MG63 (cell line): Measurements from ENCODE around the gene NAALADL2. TPM values are rescaled to one million over a fixed set of nuclear protein-coding genes. Genes with fewer than 3 reads are reported as not detected.
A peak's percentile ranks its signal among the peaks of the same experiment; 100 is the strongest.
"Not testable (repeated sequence)": the region's sequence is repeated elsewhere in the genome, so short reads cannot be mapped to it uniquely, and the experiment has no call there.

Experiments
- DNase-seq: peaks from one replicate; pipeline ENCODE4 v3.0.0-alpha.2; 2020
- H3K27me3 ChIP-seq: fragments of 250-450 bp; sonication (Bioruptor Pico); 2 replicates; pipeline ENCODE4 v1.5.1; 2020; ENCODE audit warnings: mild to moderate bottlenecking, moderate library complexity
- H3K36me3 ChIP-seq: fragments of 250-450 bp; sonication (Bioruptor Pico); 2 replicates; pipeline ENCODE4 v1.5.1; 2020; ENCODE audit warnings: mild to moderate bottlenecking, moderate library complexity
- H3K4me3 ChIP-seq: fragments of 250-450 bp; sonication (Bioruptor Pico); 2 replicates; pipeline ENCODE4 v1.5.1; 2020; ENCODE audit warnings: mild to moderate bottlenecking, moderate library complexity
- H3K9me3 ChIP-seq: fragments of 250-450 bp; sonication (Bioruptor Pico); 2 replicates; pipeline ENCODE4 v1.5.1; 2020; ENCODE audit warnings: mild to moderate bottlenecking, moderate library complexity
- total RNA-seq: library from RNA; depleted of rRNA; stranded (reverse); fragments of >200 nt; shearing (Covaris generic); gene quantifications from 2 replicates; pipeline ENCODE4 v1.2.3, GENCODE V29; 2014; ENCODE audit warnings: low replicate concordance

The NAALADL2 gene
- total RNA-seq, 1 experiment from 2014 or later = 1.6 TPM

- no peaks in the 10 kb centered on the region for H3K27me3 ChIP-seq
- no peak for DNase-seq
- H3K9me3 ChIP-seq = peaks cover 5% of the 10 kb centered on the region
- H3K36me3 ChIP-seq = no peaks in the 10 kb centered on the region
- no peak overlapping the region for H3K4me3 ChIP-seq
These were observed 533.5 kb downstream of the NAALADL2 start for GRCh38 chr3:175392653-175393052.

- no peaks in the 10 kb centered on the region for H3K27me3 ChIP-seq
- no peak overlapping the region for H3K4me3 ChIP-seq
- no peaks in the 10 kb centered on the region for H3K36me3 ChIP-seq
- no peak for DNase-seq
- peaks cover 5% of the 10 kb centered on the region for H3K9me3 ChIP-seq
These were observed 538.2 kb downstream of the NAALADL2 start for GRCh38 chr3:175397372-175397771.

DNA sequence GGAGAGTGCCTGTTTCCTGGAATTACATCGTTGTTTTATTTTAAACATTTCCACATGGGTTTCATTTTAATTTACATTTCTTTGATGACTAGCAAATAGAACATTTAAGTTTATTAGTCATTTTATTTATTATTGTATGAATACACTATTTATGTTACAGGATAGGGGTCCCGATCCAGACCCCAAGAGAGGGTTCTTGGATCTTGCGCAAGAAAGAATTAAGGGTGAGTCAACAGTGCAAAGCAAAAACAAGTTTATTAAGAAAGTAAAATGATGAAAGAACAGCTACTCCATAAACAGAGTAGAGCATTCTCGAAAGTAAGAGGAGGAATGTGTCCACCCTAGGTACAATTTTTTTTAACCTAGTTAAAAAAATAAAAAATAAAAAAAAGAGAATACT, 539.5 kb downstream of the NAALADL2 start:
- peak; percentile 24 for DNase-seq

DNA sequence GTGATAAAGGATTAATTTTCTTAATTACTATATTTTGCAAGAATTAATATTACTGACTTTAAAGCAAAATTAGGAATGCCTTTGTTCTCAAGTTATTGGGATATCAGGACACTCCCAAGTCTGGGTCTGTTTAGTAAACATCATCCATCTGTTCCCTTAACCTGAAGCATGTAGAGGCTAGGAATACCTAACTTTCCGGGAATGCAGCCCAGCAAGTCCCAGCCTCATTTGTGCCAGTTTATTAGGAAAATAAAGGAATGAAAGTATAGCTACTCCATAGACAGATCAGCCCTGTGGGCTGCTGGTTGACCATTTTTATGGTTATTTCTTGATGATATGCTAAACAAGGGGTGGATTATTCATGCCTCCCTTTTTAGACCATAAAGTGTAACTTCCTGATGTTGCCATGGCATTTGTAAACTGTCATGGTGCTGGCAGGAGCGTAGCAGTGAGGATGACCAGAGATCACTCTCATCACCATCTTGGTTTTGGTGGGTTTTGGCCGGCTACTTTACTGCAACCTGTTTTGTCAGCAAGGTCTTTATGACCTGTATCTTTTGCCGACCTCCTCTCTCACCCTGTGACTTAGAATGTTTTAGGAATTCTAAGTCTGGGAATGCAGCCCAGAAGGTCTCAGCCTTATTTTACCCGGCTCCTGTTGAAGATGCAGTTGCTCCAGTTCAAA, 540.2 kb downstream of the NAALADL2 start:
- H3K36me3 ChIP-seq = no peaks in the 10 kb centered on the region
- H3K4me3 ChIP-seq = no peak overlapping the region
- no peaks in the 10 kb centered on the region for H3K27me3 ChIP-seq
- no peak for DNase-seq
- no peaks in the 10 kb centered on the region; the same call in 1 of the 2 replicates for H3K9me3 ChIP-seq

More for the DNA sequence above, 539.5 kb downstream of the NAALADL2 start:
- no peaks in the 10 kb centered on the region for H3K36me3 ChIP-seq
- peaks cover under 1% of the 10 kb centered on the region; the same call in 1 of the 2 replicates for H3K9me3 ChIP-seq
- no peak overlapping the region for H3K4me3 ChIP-seq
- no peaks in the 10 kb centered on the region for H3K27me3 ChIP-seq

- Histone ChIP-seq H3K4me3 (no peak overlapping the region), H3K36me3 (no peaks in the 10 kb centered on the region), H3K27me3 (no peaks in the 10 kb centered on the region), H3K9me3 (no peaks in the 10 kb centered on the region)
- no peak for DNase-seq
These were observed 544.9 kb downstream of the NAALADL2 start for GRCh38 chr3:175404027-175404426.

GRCh38 chr3:175404621-175405020, 545.5 kb downstream of the NAALADL2 start:
- Histone ChIP-seq H3K36me3 (no peaks in the 10 kb centered on the region), H3K4me3 (no peak overlapping the region), H3K9me3 (no peaks in the 10 kb centered on the region), H3K27me3 (no peaks in the 10 kb centered on the region)
- no peak for DNase-seq

- Histone ChIP-seq H3K36me3 (no peaks in the 10 kb centered on the region), H3K4me3 (no peak overlapping the region), H3K9me3 (no peaks in the 10 kb centered on the region), H3K27me3 (no peaks in the 10 kb centered on the region)
- DNase-seq = no peak
These were observed 551.1 kb downstream of the NAALADL2 start for GRCh38 chr3:175410251-175410650.

GRCh38 chr3:175411405-175411804, 552.3 kb downstream of the NAALADL2 start:
- DNase-seq = no peak
- Histone ChIP-seq H3K36me3 (no peaks in the 10 kb centered on the region), H3K27me3 (no peaks in the 10 kb centered on the region), H3K4me3 (no peak overlapping the region), H3K9me3 (no peaks in the 10 kb centered on the region)

DNA sequence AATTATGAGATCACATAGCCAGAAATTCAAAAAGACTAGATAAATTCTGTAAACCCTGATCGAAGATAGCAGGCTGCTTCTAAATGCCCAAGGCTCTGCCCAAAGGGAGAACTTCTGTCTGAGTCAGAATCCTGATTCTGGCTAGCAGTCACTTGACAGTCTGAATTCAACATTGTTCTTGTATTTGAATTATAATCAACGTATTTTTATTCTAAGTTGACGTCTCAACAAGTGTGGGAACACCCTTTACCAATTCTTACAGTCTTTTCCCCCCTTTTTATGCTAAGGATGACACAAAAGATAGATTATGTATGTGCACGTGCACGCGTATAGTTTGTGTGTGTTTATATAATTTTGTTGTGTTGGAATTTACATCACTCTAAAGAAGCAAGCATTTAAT, 552.8 kb downstream of the NAALADL2 start:
- Histone ChIP-seq H3K4me3 (no peak overlapping the region), H3K36me3 (no peaks in the 10 kb centered on the region), H3K9me3 (no peaks in the 10 kb centered on the region), H3K27me3 (no peaks in the 10 kb centered on the region)
- DNase-seq = no peak

DNA sequence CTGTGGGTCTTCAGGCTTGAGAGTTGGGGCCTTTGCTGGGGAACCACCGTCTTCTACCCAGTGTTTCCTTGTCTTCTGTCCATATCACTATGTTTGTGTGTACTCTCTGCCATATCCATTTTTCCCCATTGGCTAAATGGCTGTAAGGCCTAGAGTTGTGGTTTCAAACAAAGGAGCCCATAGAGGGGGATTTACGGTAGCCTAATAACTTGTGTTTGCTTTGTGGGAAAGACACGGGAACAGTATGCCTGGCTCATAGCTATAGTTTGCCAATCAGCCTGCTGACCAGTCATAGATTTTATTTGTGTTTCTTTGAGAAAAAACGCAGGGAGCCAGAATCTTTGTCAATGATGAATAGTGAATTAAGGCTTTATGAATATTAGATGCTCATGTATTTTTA, 554.8 kb downstream of the NAALADL2 start:
- no peak overlapping the region for H3K4me3 ChIP-seq
- no peak for DNase-seq
- no peaks in the 10 kb centered on the region for H3K9me3 ChIP-seq
- no peaks in the 10 kb centered on the region for H3K27me3 ChIP-seq
- no peaks in the 10 kb centered on the region for H3K36me3 ChIP-seq

GRCh38 chr3:175416600-175416999, 557.5 kb downstream of the NAALADL2 start:
- H3K4me3 ChIP-seq = no peak overlapping the region
- DNase-seq = no peak
- no peaks in the 10 kb centered on the region for H3K9me3 ChIP-seq
- H3K27me3 ChIP-seq = no peaks in the 10 kb centered on the region
- H3K36me3 ChIP-seq = no peaks in the 10 kb centered on the region

DNA sequence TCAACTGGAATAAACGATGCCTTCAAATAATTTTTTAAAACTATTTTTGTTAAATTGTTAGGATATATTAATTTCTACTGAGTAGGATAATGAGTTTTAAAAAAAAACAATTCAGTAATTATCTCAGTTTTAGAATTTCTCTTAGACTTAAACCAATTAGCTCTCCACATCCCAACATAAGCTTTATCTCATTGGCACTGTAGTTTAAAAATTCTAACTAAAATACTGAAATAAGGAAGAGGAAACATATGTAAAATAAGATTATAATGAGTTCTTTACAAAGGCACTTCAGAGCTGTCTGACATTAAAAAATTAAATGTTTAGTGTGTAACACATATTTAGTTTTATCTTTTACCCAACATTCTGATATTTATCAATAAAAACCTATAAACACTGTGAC, 558.3 kb downstream of the NAALADL2 start:
- H3K27me3 ChIP-seq = no peaks in the 10 kb centered on the region
- no peaks in the 10 kb centered on the region for H3K36me3 ChIP-seq
- no peak for DNase-seq
- H3K4me3 ChIP-seq = no peak overlapping the region
- H3K9me3 ChIP-seq = no peaks in the 10 kb centered on the region

- Histone ChIP-seq H3K36me3 (no peaks in the 10 kb centered on the region), H3K9me3 (no peaks in the 10 kb centered on the region), H3K27me3 (no peaks in the 10 kb centered on the region), H3K4me3 (no peak overlapping the region)
- no peak for DNase-seq
These were observed 562.8 kb downstream of the NAALADL2 start for GRCh38 chr3:175421902-175422301.

DNA sequence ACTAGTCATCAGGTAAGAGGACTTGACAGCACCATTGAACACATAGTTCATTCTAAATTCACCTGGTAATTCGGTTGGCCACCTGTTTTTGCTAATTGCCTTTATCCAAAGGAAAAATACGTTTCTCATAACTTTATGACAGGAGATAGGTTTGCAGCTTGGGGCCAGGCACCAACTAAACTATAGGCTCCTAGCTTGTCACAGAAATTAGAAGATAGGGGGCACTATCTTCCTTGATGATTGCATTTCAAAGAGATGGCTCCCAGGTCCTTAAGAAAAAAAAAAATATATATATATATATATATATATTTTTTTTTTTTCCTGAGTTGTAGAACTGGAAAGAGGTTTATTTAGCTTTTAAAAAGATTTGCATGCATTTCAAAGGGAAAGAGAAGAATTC, 563.6 kb downstream of the NAALADL2 start:
- Histone ChIP-seq H3K36me3 (no peaks in the 10 kb centered on the region), H3K9me3 (no peaks in the 10 kb centered on the region), H3K4me3 (no peak overlapping the region), H3K27me3 (no peaks in the 10 kb centered on the region)
- no peak for DNase-seq

DNA sequence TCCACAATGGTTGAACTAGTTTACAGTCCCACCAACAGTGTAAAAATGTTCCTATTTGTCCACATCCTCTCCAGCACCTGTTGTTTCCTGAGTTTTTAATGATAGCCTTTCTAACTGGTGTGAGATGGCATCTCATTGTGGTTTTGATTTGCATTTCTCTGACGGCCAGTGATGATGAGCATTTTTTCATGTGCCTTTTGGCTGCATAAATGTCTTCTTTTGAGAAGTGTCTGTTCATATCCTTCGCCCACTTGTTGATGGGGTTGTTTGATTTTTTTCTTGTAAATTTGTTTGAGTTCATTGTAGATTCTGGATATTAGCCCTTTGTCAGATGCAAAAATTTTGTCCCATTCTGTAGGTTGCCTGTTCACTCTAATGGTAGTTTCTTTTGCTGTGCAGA, 564.7 kb downstream of the NAALADL2 start:
- H3K27me3 ChIP-seq, H3K9me3 ChIP-seq, H3K36me3 ChIP-seq, DNase-seq, H3K4me3 ChIP-seq: not testable (repeated sequence)

GRCh38 chr3:175426805-175427204, 567.7 kb downstream of the NAALADL2 start:
- Histone ChIP-seq H3K36me3 (no peaks in the 10 kb centered on the region), H3K4me3 (no peak overlapping the region), H3K27me3 (no peaks in the 10 kb centered on the region), H3K9me3 (no peaks in the 10 kb centered on the region)
- DNase-seq = no peak

DNA sequence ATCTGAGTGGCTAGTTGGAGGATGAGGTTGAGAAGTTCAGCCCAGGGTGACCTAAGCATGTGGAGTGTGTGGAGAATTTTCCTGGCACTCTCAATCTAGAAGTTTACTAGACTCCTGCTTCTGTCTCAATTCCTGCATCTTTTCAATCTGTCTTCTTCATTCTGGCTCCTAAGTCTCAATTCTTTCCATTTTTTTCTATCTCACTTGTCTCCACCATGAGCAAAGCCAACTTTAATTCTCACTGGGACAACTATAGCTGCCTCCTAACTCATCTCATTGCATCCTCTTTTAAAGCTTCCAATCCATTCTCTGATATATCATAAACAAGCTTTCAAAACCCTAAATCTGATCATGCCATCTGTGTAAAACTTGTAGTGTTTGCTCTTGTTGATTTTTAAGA, 569.3 kb downstream of the NAALADL2 start:
- DNase-seq = no peak

GRCh38 chr3:175430983-175431773, 572.0 kb downstream of the NAALADL2 start:
- no peak for DNase-seq
- Histone ChIP-seq H3K36me3 (no peaks in the 10 kb centered on the region), H3K4me3 (no peak overlapping the region), H3K27me3 (no peaks in the 10 kb centered on the region), H3K9me3 (no peaks in the 10 kb centered on the region)

More for the DNA sequence above, 569.3 kb downstream of the NAALADL2 start:
- no peaks in the 10 kb centered on the region for H3K9me3 ChIP-seq
- H3K36me3 ChIP-seq = no peaks in the 10 kb centered on the region
- no peak overlapping the region for H3K4me3 ChIP-seq
- no peaks in the 10 kb centered on the region for H3K27me3 ChIP-seq
